Right cardiac atrium (tissue), 5 donors: Measurements from ENCODE around the gene KIF25. TPM values are rescaled to one million over a fixed set of nuclear protein-coding genes. Genes with fewer than 3 reads are reported as not detected.

Experiments
- polyA plus RNA-seq: library from polyadenylated mRNA; stranded (reverse); fragments of 200-250 nt; gene quantifications from one replicate; pipeline ENCODE4 v1.2.3, GENCODE V29; 2013
- total RNA-seq, 4 donors: library from RNA; stranded (reverse); fragmentation: NEBNext Ultra II Directional; extraction: Animal tissue kit (Norgen Biotek cat#: 25700); gene quantifications; one replicate each; pipeline ENCODE4 v1.2.1, GENCODE V29; 2021
- donor health status: healthy with polysubstance abuse.
- donor health status: DM: no; HTN: yes; CAD: no.
- donor health status: DM: no; HTN: no; CAD: no.
- donor health status: DM: no; HTN: yes; CAD: no; lungs with severe emphysema.
- donor health status: DM: yes; HTN: yes; CAD: no.

The KIF25 gene
- total and polyA plus RNA-seq, 5 donors = 0.25 to 0.29 TPM; not detected in 3

Other genes with a start within 250 kb of the KIF25 start
- gene AFDN, start 170.8 kb upstream of the KIF25 start, total RNA-seq = 10 to 100 TPM; 45.3 to 58.0 (median 48.9) TPM
- 23.0 TPM for gene AFDN, start 170.8 kb upstream of the KIF25 start, polyA plus RNA-seq
- under 1 TPM in 1 of 4 donors, not detected in 3; 0.31 TPM for gene FRMD1, start 81.5 kb downstream of the KIF25 start, total RNA-seq
- gene FRMD1, start 81.5 kb downstream of the KIF25 start, polyA plus RNA-seq = 0.07 TPM